HCT116 (cell line): Measurements from ENCODE around the gene ALDH8A1. TPM values are rescaled to one million over a fixed set of nuclear protein-coding genes. Genes with fewer than 3 reads are reported as not detected.

Experiments
- ATAC-seq: fragments of 200-7000 bp; cut with Tn5 transposase; 2 replicates; pipeline ENCODE4 v1.9.1; 2020; ENCODE audit warnings: mild to moderate bottlenecking, moderate library complexity
- BruUV-seq: library from RNA; stranded (reverse); fragments of 400-500 nt; replicated peaks from 2 replicates; lab custom pipeline; 2021; lab: Mats Ljungman, UMichigan
- CTCF ChIA-PET: fragments of 300-600 bp; sonication (Branson Sonifier 250); formaldehyde crosslinking; loops from one replicate; lab custom pipeline; 2021; ENCODE audit warnings: antibody characterized with exemption; lab: Charles Lee
- POLR2A ChIA-PET: fragments of 300-600, 350-600 bp; sonication (Branson Sonifier 250); formaldehyde crosslinking; loops from one replicate; lab custom pipeline; 2021; ENCODE audit warnings: antibody characterized with exemption; lab: Charles Lee
- RAD21 ChIA-PET, 2 experiments: fragments of 300-600 bp; sonication (Branson Sonifier 250); formaldehyde crosslinking; loops; one replicate each; lab custom pipeline; 2023; ENCODE audit warnings: low total read pairs in 2 of 2; ENCODE audit not compliant: uncharacterized antibody in 2 of 2, unreplicated experiment in 2 of 2, low non-redundant PET in 1 of 2; lab: Charles Lee
- DNase-seq: peaks from one replicate; pipeline ENCODE4 v3.0.0-alpha.2; 2010; ENCODE audit warnings: low read depth, low spot score
- H2AFZ ChIP-seq: fragments of 200-600 bp; shearing (Covaris generic), sonication (generic); 2 replicates; pipeline ENCODE4 v1.6.1; 2017; ENCODE audit warnings: low read depth, mixed run types, mixed read lengths, antibody characterized with exemption, low read length; ENCODE audit not compliant: poor library complexity, severe bottlenecking
- H3K27ac ChIP-seq: 2 replicates; pipeline ENCODE4 v1.5.1; 2012; ENCODE audit warnings: low read depth, low read length
- H3K27me3 ChIP-seq: fragments of 200-600 bp; sonication (generic); 2 replicates; pipeline ENCODE4 v1.6.1; 2016; ENCODE audit warnings: mixed run types, low read length, mixed read lengths; ENCODE audit not compliant: insufficient read depth
- H3K36me3 ChIP-seq, 2 experiments: fragments of 200-500 bp in 1 of 2; fragments of 200-600 bp in 1 of 2; sonication (Bioruptor generic) in 1 of 2; sonication (generic) in 1 of 2; 2 replicates each; pipeline versions ENCODE4 v1.5.1 to v1.6.1; 2014 to 2016; ENCODE audit warnings: low read length in 2 of 2, inconsistent platforms in 1 of 2, mixed read lengths in 1 of 2, mixed run types in 1 of 2; ENCODE audit not compliant: insufficient read depth in 2 of 2, control insufficient read depth in 1 of 2
- H3K4me1 ChIP-seq, 2 experiments: fragments of 200-600 bp in 1 of 2; sonication (generic) in 1 of 2; 2 replicates each; pipeline versions ENCODE4 v1.5.1 to v1.6.1; 2012 to 2017; ENCODE audit warnings: low read length in 2 of 2, inconsistent platforms in 1 of 2, mild to moderate bottlenecking in 1 of 2, mixed read lengths in 1 of 2, mixed run types in 1 of 2, moderate library complexity in 1 of 2; ENCODE audit not compliant: insufficient read depth in 2 of 2, control insufficient read depth in 1 of 2
- H3K4me2 ChIP-seq: fragments of 200-600 bp; sonication (generic); 2 replicates; pipeline ENCODE4 v1.6.1; 2017; ENCODE audit warnings: mixed run types, low read length, mixed read lengths
- H3K4me3 ChIP-seq, 2 experiments: fragments of 200-600 bp in 1 of 2; sonication (generic) in 1 of 2; replicated peaks in 1 of 2; 2 replicates each; pipeline ENCODE4 v1.5.1; 2011 to 2016; ENCODE audit warnings: low read length in 2 of 2, control low read depth in 1 of 2, low read depth in 1 of 2, mild to moderate bottlenecking in 1 of 2, mixed read lengths in 1 of 2, mixed run types in 1 of 2
- H3K79me2 ChIP-seq: fragments of 200-600 bp; sonication (generic); 2 replicates; pipeline ENCODE4 v1.6.1; 2017; ENCODE audit warnings: mild to moderate bottlenecking, mixed run types, low read length, moderate library complexity, mixed read lengths; ENCODE audit not compliant: insufficient read depth
- H3K9ac ChIP-seq: fragments of 200-600 bp; sonication (generic); 2 replicates; pipeline ENCODE4 v1.6.1; 2016; ENCODE audit warnings: low read length, mixed read lengths
- H3K9me2 ChIP-seq: fragments of 200-600 bp; sonication (generic), shearing (Covaris generic); 2 replicates; pipeline ENCODE4 v1.6.1; 2017; ENCODE audit warnings: mixed run types, mild to moderate bottlenecking, moderate library complexity; ENCODE audit not compliant: insufficient read depth
- H3K9me3 ChIP-seq, 2 experiments: fragments of 200-500 bp in 1 of 2; fragments of 200-600 bp in 1 of 2; sonication (Bioruptor generic) in 1 of 2; sonication (generic) in 1 of 2; 2 replicates each; pipeline ENCODE4 v1.6.1; 2014 to 2017; ENCODE audit warnings: low read length in 2 of 2, mixed read lengths in 2 of 2, inconsistent platforms in 1 of 2, low read depth in 1 of 2, mild to moderate bottlenecking in 1 of 2, mixed run types in 1 of 2, moderate library complexity in 1 of 2; ENCODE audit not compliant: control insufficient read depth in 1 of 2, insufficient read depth in 1 of 2
- H4K20me1 ChIP-seq: fragments of 200-600 bp; sonication (generic), shearing (Covaris generic); 2 replicates; pipeline ENCODE4 v1.6.1; 2017; ENCODE audit warnings: mixed run types, mild to moderate bottlenecking, moderate library complexity; ENCODE audit not compliant: insufficient read depth
- CBX3 ChIP-seq: IDR thresholded peaks from 2 replicates; pipeline ENCODE4 v1.6.1; 2012; ENCODE audit warnings: low read depth
- EGR1 ChIP-seq: IDR thresholded peaks from 2 replicates; pipeline ENCODE4 v1.6.1; 2012; ENCODE audit warnings: low read depth
- ELF1 ChIP-seq: IDR thresholded peaks from 2 replicates; pipeline ENCODE4 v1.6.1; 2012; ENCODE audit warnings: low read depth, borderline replicate concordance
- EZH2 ChIP-seq: fragments of 200-600 bp; sonication (generic); IDR thresholded peaks from 2 replicates; pipeline ENCODE4 v1.6.1; 2017; ENCODE audit warnings: antibody characterized with exemption, mixed run types
- EZH2phosphoT487 ChIP-seq: fragments of 200-600 bp; IDR thresholded peaks from 2 replicates; pipeline ENCODE4 v1.6.1; 2018; ENCODE audit warnings: antibody characterized with exemption, borderline replicate concordance
- FOSL1 ChIP-seq: IDR thresholded peaks from 2 replicates; pipeline ENCODE4 v1.6.1; 2012; ENCODE audit warnings: low read depth
- MAX ChIP-seq: IDR thresholded peaks from 2 replicates; pipeline ENCODE4 v1.6.1; 2012
- POLR2AphosphoS5 ChIP-seq: IDR thresholded peaks from 2 replicates; pipeline ENCODE4 v1.6.1; 2011; ENCODE audit warnings: mild to moderate bottlenecking, low read depth, low read length, moderate library complexity
- REST ChIP-seq: IDR thresholded peaks from 2 replicates; pipeline ENCODE4 v1.6.1; 2012; ENCODE audit warnings: low read depth
- SP1 ChIP-seq: IDR thresholded peaks from 2 replicates; pipeline ENCODE4 v1.6.1; 2012; ENCODE audit warnings: low read depth
- SRF ChIP-seq: IDR thresholded peaks from 2 replicates; pipeline ENCODE4 v1.6.1; 2012; ENCODE audit warnings: low read depth
- TCF7L2 ChIP-seq: IDR thresholded peaks from 2 replicates; pipeline ENCODE4 v1.7.0; 2011; ENCODE audit warnings: borderline replicate concordance, inconsistent platforms; ENCODE audit not compliant: insufficient read depth, insufficient read length; ENCODE audit errors: extremely low read depth
- YY1 ChIP-seq: IDR thresholded peaks from 2 replicates; pipeline ENCODE4 v1.6.1; 2011; ENCODE audit warnings: low read length, low read depth, moderate library complexity, mild to moderate bottlenecking; ENCODE audit not compliant: insufficient replicate concordance; ENCODE audit errors: extremely low read depth
- ZBTB33 ChIP-seq: IDR thresholded peaks from 2 replicates; pipeline ENCODE4 v1.6.1; 2011; ENCODE audit warnings: mild to moderate bottlenecking, low read length, moderate library complexity; ENCODE audit not compliant: insufficient replicate concordance; ENCODE audit errors: extremely low read depth
- ZFX ChIP-seq: fragments of 450-650 bp; IDR thresholded peaks from 2 replicates; pipeline ENCODE4 v1.6.1; 2017
- intact Hi-C: fragments of 100-400 bp; cut with micrococcal nuclease; formaldehyde crosslinking; loops from 2 replicates; pipeline ENCODE4 v1.10.0; 2022
- total RNA-seq: library from RNA; stranded (reverse); gene quantifications from one replicate; pipeline ENCODE4 v1.2.1, GENCODE V29; 2021; ENCODE audit not compliant: unreplicated experiment

ALDH8A1 gene
- total RNA-seq, 1 experiment from 2014 or later: 1.4 TPM

- H2AFZ ChIP-seq: no peak overlapping the region
Measured at GRCh38 chr6:134903448-134903847, 46.5 kb downstream of the ALDH8A1 start.

GRCh38 chr6:134902936-134903335 lies 47.0 kb downstream of the ALDH8A1 start:
- H4K20me1 ChIP-seq: no peaks in the 10 kb centered on the region
- intact Hi-C loops: no loop called here
- H3K79me2 ChIP-seq: no peaks in the 10 kb centered on the region
- H3K4me1 ChIP-seq: no peaks in the 10 kb centered on the region
- H3K27me3 ChIP-seq: no peaks in the 10 kb centered on the region
- DNase-seq (no peak), ATAC-seq (no peak)
- no peak overlapping the region for H3K9ac ChIP-seq
- no peaks in the 10 kb centered on the region for H3K36me3 ChIP-seq
- ChIA-PET RAD21 (no interaction called here), CTCF (no interaction called here), POLR2A (no interaction called here)
- H3K4me3 ChIP-seq: no peak overlapping the region
- no peak overlapping the region for H3K27ac ChIP-seq
- H2AFZ ChIP-seq: no peak overlapping the region
- H3K4me2 ChIP-seq: no peak overlapping the region
- H3K9me3 ChIP-seq: no peaks in the 10 kb centered on the region
- no TSS peak for BruUV-seq
- H3K9me2 ChIP-seq: no peaks in the 10 kb centered on the region
- no peak for TF ChIP-seq CBX3
- TF ChIP-seq EZH2: no peak
- no peak for TF ChIP-seq REST
- no peak for TF ChIP-seq FOSL1
- no peak for TF ChIP-seq SP1
- no peak for TF ChIP-seq TCF7L2
- TF ChIP-seq SRF: no peak
- no peak for TF ChIP-seq POLR2AphosphoS5
- TF ChIP-seq MAX: no peak

More at GRCh38 chr6:134903448-134903847, 46.5 kb downstream of the ALDH8A1 start:
- intact Hi-C loops: no loop called here
- H3K9ac ChIP-seq: no peak overlapping the region
- ChIA-PET CTCF (no interaction called here), RAD21 (no interaction called here)
- H4K20me1 ChIP-seq: no peaks in the 10 kb centered on the region
- H3K79me2 ChIP-seq: no peaks in the 10 kb centered on the region
- H3K27ac ChIP-seq: no peak overlapping the region
- H3K4me1 ChIP-seq: peaks cover 5% of the 10 kb centered on the region in 2 experiments
- no peak overlapping the region for H3K4me3 ChIP-seq
- DNase-seq: no peak
- no peaks in the 10 kb centered on the region for H3K9me3 ChIP-seq
- TF ChIP-seq EZH2: no peak
- no peak for TF ChIP-seq POLR2AphosphoS5
- no peak for TF ChIP-seq ZBTB33
- no peak for TF ChIP-seq SRF
- TF ChIP-seq YY1: no peak
- no peak for TF ChIP-seq EZH2phosphoT487
- TF ChIP-seq ELF1: no peak
- no peak for TF ChIP-seq ZFX
- no peak for TF ChIP-seq EGR1
- TF ChIP-seq, all 23 proteins: peak for 0
- BruUV-seq: no TSS peak
- Histone ChIP-seq H3K36me3 (no peaks in the 10 kb centered on the region), H3K27me3 (no peaks in the 10 kb centered on the region), H3K9me2 (no peaks in the 10 kb centered on the region), H3K4me2 (no peak overlapping the region)
- no peak for ATAC-seq
- POLR2A ChIA-PET: no interaction called here
